Measurements from ENCODE around the gene ZNF865.
A peak's percentile ranks its signal among the peaks of the same experiment; 100 is the strongest.
"Not testable (repeated sequence)": the region's sequence is repeated elsewhere in the genome, so short reads cannot be mapped to it uniquely, and the experiment has no call there.

The ZNF865 gene

DNA sequence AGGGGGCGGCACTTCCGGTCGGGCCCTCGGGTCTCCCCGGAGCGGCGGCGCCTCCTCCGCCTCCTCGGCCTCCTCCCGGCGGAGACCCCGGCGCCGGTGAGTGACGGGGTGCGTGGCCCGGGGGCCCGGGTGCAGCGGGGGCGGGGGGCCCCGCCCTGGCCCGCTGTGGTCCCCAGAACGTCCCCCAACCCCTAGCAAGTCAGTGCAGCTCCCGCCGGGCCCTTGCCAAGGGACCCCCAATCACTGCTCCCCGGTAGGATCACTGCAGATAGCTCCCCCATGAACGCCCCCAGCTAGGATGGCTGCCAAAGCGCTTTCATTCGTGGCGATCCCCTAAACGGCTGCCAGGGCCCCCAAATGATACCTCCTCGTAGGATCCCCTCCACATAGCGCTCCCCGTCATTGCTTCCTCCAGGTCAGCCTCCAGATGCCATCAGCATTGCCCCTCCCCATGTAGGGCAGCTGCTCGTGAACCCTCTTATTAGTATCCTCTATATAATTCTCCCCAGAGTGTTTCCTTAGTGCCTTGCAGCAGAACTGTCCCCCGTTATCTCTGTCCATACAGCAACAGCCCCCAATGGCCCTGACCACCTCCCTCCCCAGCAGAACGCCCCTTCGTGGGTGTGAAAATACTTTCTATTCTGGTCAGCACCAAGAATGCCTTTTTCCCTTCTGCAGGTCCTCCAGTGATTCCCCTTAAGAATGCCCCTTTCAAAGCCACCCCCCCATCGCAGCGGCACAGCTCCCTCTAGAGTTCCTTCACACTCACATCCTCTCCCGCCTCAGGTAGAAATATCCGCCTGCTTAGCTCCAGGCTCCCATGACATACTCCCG, at the start of gene ZNF865:
Gene ZNF865 (plus strand): TSS at position 11 of the 834 bp plus-strand sequence. CDS start 7,972 bp downstream, outside the sequence.
- peak; percentile 38 for FAIRE-seq
- peak; percentile 72 for DNase-seq (ENCODE audit: low spot score)

DNA sequence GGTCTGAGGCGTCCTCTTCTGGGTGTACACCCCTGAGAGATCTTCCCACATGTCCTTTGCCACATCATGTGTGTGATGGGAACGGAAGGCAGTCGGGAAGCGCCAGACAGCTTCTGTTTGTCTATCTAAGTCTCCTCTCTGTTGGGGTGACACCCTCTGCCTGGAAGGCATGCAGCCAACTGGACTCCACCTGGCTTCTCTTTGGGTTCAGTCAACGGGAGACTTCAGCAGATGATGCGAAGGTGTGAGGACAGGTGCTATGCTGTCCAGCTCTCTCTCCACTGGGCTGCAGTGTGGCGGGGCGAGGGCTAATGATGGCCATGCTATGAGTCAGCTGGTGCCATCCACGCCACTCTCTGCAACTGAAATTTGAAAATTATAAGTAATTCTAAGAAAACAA, 45.8 kb upstream of the ZNF865 start:
- no peak for FAIRE-seq

GRCh38 chr19:55563261-55563690, 42.2 kb upstream of the ZNF865 start:
- no peak for DNase-seq (ENCODE audit: low spot score)
- no peak for FAIRE-seq

More for the DNA sequence above, 45.8 kb upstream of the ZNF865 start:
- no peak for DNase-seq (ENCODE audit: low spot score)

DNA sequence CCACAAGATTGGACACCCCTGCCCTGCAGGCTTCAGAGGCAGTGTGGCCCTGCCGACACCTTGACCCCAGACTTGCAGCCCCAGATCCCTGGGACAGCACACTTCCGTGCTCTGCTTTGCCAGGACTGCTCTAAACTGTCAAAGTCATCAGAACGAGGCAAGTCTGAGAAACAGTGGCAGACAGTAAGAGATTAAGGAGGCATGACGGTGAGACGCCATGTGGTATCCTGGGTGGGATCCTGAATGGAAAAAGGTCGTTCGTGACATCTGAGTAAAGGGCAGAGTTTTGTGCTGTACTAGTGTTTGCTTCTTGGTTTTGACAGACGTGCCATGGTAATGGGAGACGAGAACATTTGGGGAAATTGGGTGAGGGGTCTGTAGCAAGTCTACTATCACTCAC, 38.6 kb upstream of the ZNF865 start:
- no peak for FAIRE-seq
- DNase-seq (ENCODE audit: low spot score): no peak

DNA sequence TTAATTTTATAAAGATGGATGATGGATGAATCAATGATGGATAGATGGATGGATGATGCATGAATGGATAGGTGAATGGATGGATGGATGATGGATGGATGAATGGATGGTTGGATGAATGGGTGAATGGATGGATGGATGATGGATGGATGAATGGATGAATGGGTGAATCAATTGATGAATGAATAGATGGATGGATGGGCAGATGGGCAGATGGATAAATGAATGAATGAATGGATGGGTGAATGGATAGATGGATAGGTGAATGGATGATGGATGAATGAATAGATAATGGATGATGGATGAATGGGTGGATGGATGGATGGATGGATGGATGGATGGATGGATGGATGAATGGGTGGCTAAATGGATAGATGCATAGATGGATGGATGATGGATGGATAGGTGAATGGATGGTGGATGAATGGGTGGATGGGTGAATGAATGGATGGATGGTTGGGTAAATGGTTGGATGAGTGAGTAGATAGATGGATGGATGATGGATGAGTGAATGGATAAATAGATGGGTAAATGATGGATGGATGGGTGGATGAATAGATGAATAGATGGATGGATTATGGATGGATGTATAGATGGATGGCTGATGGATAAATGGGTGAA, 37.6 kb upstream of the ZNF865 start:
- FAIRE-seq: no peak
- no peak for DNase-seq (ENCODE audit: low spot score)

DNA sequence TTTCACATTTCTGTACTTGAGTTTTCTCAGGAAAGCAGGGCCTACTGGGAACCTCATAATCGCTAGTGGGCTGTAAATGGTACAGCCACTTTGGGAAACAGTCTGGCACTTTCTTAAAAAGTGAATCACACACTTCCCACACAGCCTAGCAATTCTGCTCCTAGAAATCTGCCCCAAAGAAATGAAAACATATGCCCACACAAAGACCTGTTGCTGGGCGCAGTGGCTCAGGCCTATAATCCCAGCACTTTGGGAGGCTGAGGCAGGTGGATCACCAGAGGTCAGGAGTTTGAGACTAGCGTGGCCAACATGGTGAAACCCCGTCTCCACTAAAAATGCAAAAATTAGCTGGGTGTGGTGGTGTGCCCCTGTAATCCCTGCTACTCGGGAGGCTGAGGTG, 36.0 kb upstream of the ZNF865 start:
- FAIRE-seq: not testable (repeated sequence)

DNA sequence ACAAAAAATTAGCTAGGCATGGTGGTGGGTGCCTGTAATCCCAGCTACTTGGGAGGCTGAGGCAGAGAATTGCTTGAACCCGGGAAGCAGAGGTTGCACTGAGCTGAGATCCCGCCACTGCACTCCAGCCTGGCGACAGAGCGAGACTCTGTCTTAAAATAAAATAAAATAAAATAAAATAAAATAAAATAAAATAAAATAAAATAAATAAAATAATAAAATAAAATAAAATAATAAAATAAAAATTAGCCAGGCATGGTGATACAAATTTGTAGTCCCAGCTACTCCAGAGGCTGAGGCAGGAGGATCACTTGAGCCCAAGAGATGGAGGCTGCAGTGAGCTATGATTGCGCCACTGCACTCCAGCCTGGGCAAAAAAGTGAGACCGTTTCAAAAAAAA, 31.5 kb upstream of the ZNF865 start:
- not testable (repeated sequence) for FAIRE-seq; DNase-seq (ENCODE audit: low spot score)

More for the DNA sequence above, 36.0 kb upstream of the ZNF865 start:
- DNase-seq (ENCODE audit: low spot score): not testable (repeated sequence)

DNA sequence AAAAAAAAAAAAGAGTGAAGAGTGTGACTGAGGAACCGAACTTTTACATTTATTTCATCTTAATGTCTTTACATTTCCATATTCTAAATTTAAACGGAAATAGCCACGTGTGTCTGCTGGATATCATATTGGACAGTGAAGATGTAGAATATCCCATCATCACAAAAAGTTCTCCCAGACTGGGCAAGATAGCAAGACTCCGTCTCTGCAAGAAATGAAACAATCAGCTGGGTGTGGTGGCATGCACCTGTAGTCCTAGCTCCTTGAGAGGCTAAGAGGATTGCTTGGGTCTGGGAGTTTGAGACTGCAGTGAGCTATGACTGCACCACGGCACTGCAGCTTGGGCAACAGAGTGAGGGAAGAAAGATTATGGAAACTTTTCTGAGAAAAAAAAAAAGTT, 28.7 kb upstream of the ZNF865 start:
- DNase-seq (ENCODE audit: low spot score): no peak

DNA sequence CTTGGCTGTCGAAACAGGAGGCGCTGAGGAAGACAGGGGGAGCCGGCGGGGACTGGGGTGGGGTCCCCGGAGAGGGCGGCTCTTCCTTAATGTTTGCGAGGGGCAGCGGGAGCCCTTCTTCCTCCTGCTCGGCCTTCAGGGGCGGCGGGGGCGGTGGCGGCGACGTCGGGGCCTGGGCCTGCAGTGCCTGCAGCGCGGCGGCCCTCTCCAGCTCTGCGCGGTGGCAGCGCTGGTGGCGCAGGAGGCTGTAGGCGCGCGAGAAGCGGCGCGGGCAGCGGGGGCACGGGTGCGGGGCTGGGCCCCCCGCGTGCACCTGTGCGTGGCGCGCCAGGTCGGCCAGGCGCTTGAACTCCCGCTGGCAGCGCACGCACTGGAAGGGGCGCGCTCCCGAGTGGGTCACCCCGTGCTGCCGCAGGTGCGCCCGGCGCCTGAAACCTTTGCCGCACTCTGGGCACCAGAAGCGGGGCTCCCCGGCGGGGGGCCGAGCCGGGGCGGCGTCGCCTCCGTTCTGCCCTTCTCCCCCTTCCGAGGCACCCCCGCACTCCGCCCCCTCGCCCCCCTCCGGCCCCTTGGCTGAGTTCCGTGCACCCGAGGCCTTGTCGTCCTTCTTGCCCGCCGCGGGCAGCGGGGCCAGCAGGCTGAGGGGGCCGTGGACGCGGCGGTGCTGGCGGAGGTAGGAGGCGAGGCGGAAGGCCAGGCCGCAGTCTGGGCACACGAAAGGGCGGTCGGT, 27.3 kb upstream of the ZNF865 start:
- DNase-seq (ENCODE audit: low spot score) (no peak), FAIRE-seq (no peak)

More for the DNA sequence above, 28.7 kb upstream of the ZNF865 start:
- FAIRE-seq: no peak

- FAIRE-seq (no peak), DNase-seq (ENCODE audit: low spot score) (no peak)
Measured at GRCh38 chr19:55578761-55579747, 26.4 kb upstream of the ZNF865 start.

DNA sequence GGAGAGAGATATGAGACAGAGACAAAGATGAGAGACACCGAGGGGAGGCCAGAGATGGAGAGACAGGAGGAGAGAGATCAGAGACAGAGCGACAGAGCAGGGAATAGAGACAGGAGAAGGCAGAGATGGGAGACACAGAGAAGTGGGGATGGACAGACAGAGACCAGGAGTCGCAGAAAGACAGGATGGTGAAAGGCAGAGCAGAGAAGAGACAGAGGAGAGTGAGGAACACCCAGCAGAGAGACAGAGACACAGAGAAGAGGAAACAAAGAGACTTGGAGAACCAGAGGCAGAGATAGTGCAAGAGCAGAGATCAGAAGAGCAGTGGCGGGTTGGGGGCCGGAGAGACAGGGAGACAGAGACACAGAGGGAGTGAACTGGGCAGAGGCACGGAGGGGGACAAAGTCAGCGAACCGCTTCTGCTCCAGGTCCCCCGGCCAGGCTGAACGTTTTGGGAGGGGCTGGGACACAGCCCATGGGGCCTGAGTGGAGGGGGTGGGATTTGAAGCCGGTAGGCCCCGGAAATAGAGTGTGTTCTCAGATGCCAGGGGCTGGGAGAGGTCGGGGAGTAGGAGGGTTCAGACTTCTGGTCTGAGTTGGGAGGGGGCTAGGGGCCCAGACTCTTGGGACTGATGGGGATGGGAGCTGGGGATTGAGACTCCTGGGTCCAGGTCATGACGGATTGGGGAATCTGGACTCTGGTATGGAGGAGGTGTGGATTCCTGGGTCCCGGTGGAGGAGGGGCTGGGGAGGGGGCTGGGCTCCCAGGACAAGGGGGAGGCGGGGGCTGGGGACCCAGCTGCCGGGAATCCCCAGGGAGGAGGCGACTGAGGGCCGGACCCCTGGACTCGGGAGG, 25.5 kb upstream of the ZNF865 start:
- DNase-seq (ENCODE audit: low spot score) (no peak), FAIRE-seq (no peak)

- peak; percentile 50 for DNase-seq (ENCODE audit: low spot score)
- FAIRE-seq: no peak
Measured at GRCh38 chr19:55580628-55581144, 24.8 kb upstream of the ZNF865 start, which contains the start of gene ZNF579. Gene ZNF579, minus strand, starts transcription at chr19:55580848. Its CDS starts 1,209 bp downstream, at chr19:55579639.

DNA sequence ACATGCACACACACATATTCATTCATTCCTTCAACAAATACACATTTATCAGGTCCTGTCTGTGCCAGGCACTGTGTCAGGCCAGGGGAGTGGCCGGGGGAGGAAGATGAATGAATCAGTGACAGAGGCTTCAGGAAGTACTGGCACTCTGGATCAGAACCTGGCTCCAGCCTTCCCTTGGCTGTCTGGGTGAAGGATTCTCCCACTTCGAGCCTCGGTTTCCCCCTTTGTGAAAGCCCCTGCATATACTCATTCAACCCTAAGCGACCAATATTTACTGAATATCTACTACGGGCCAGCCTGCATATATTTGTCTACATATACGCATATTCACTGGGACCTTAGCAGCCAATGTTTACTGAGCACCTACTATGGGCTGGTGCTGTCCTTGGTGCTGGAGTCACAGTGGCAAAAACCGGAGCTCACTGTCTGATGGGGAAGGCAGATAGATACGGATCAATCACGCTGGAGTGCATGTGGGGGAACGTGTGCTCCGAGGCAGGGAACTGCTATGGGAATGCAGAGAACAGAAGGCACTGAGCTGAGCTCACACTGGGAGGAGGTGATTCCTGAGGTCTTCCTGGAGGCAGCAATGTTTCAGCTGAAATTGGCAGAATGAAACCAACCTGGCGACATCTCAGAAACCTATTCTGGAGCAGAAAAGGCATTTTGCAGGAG, 24.2 kb upstream of the ZNF865 start:
- no peak for DNase-seq (ENCODE audit: low spot score)
- no peak for FAIRE-seq

DNA sequence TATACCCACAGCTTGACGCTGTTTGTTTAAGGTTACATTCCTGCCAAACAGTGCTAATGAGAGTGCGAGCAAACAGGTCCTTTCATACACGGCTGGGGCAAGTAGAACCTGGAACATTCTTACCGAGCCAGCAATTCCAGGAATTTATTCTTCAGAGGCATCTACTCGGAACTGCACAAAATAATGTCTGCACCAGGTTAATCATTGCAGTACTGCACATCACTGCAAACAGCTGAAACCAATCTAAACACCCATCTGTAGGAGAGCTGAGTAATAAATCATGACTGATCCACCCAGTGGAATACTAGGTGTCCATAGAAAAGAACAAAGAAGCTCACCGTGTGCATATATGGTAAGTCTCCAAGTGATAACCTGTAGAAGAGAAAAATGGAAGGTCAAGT, 23.6 kb upstream of the ZNF865 start:
- FAIRE-seq (peak; percentile 67), DNase-seq (ENCODE audit: low spot score) (peak; percentile 70)

- not testable (repeated sequence) for FAIRE-seq
Measured at GRCh38 chr19:55582284-55582683, 23.2 kb upstream of the ZNF865 start.

DNA sequence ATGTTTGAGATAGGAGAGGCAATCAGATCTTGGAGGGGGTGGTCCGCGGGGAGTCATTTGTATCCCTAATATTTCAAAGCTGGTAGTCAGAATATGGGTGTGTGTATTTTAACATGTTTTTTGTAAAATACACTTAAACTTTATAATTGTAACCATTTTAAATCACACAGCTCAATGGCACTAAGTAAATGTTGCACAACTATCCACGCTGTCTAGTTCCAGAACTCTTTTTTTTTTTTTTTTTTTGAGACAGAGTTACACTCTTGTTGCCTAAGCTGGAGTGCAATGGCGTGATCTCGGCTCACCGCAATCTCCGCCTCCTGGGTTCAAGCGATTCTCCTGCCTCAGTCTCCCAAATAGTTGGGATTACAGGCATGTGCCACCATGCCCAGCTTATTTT, 21.6 kb upstream of the ZNF865 start:
- not testable (repeated sequence) for FAIRE-seq; DNase-seq (ENCODE audit: low spot score)

More at GRCh38 chr19:55582284-55582683, 23.2 kb upstream of the ZNF865 start:
- not testable (repeated sequence) for DNase-seq (ENCODE audit: low spot score)

- no peak for FAIRE-seq
Measured at GRCh38 chr19:55584871-55585270, 20.6 kb upstream of the ZNF865 start.

DNA sequence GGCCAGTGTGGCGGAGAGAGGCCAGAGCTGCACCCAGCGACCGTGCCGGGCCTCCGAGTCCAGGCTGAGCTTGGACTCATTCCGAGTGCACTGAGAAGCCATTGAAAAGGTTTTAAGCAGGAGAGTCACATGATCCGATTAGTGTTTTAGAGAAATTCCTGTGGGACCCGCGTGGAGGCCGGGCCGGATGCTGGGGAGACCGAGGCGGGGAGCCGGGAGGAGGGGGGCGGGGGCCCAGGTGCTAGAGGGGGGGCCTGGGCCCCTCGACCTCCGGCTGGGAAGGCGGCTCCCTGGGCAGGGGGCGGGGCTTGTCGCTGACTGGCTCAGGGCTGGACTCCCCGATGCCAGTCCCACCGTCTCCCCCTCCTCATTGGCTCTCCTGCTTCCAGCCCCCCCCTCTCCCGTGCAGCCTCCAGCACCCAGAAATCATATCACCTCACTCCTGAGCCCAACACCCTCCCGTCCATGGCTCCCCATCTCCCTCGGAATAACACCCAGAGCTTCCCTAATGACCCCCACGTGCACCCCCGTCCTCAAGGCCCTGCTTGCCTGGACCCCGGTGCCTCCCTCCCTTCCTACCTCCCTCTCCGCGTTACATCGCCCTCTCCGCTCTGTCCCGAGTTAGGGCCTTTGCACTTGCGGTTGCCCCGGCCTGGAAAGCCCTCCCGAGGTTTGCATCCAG, 19.6 kb upstream of the ZNF865 start:
- DNase-seq (ENCODE audit: low spot score): no peak
- FAIRE-seq: no peak

More at GRCh38 chr19:55584871-55585270, 20.6 kb upstream of the ZNF865 start:
- DNase-seq (ENCODE audit: low spot score): no peak
